Activated CD4-positive, alpha-beta T cell treated with anti-CD3 and anti-CD28 coated beads, Interleukin-2, amount 50 U/mL, for 48 hours (primary cell): ENCODE measurements around the gene GRIN3B.
"Not testable (repeated sequence)": the region's sequence is repeated elsewhere in the genome, so short reads cannot be mapped to it uniquely, and the experiment has no call there.

Experiments used
- DNase-seq, 2 experiments: peaks; one replicate each; pipeline ENCODE4 v3.0.0-alpha.2; 2020

GRIN3B gene

DNA sequence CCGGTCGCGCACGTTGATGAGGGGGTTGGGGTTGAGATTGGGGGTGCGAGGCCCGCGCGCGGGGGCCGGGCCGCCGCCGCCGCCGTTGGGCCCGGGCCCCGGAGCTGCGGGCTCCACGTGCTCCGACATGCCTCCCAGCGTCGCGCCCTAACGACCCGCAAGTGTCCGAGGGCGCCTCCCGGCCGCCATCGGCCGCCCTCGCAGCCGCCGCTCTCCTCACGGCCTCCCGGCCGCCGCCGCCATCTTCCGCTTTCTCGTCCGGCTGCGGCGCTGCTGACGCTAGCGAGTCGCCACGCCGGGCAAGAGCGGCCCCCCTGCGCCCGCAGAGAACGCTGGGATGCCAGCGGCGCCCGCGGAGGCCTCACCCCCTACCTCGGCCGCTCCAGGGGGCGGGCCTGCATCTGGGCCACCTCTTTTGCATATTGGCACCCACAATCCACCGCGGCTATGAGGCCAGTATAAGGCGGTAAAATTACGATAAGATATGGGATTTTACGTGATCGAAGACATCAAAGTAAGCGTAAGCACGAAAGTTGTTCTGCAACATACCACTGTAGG, 20.7 kb downstream of the GRIN3B start, which contains the start of gene TMEM259:
Gene TMEM259, minus strand, starts transcription at position 256 of the 558 bp plus-strand sequence. Its CDS starts 127 bp downstream, at position 129.
- peak; percentile 97 for DNase-seq

DNA sequence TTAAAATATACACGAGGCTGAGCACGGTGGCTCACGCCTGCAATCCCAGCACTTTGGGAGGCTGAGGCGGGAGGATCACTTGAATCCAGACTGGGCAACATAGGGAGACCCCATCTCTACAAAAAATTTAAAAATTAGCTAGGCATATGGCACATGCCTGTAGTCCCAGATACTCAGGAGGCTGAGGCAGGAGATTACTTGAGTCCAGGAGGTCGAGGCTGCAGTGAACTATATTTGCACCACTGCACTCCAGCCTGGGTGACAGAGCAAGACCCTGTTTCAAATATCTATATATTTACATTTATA, 23.6 kb downstream of the GRIN3B start:
- DNase-seq: not testable (repeated sequence)

DNA sequence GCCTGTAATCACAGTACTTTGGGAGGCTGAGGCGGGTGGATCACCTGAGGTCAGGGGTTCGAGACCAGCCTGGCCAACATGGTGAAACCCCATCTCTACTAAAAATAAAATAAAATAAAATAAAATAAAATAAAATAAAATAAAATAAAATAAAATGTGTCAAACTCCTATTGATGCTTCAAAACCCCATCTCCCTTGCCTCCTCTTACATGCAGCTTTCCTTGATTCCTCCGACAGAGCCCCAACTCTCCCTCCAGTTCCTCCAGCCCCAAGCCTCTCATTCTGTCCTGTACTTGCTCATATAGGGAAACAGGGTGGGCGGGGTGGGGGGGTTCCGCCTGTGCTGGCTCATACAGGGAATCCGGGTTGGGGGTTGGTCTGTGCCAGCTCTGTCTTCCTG, 24.9 kb downstream of the GRIN3B start:
- DNase-seq: not testable (repeated sequence)

DNA sequence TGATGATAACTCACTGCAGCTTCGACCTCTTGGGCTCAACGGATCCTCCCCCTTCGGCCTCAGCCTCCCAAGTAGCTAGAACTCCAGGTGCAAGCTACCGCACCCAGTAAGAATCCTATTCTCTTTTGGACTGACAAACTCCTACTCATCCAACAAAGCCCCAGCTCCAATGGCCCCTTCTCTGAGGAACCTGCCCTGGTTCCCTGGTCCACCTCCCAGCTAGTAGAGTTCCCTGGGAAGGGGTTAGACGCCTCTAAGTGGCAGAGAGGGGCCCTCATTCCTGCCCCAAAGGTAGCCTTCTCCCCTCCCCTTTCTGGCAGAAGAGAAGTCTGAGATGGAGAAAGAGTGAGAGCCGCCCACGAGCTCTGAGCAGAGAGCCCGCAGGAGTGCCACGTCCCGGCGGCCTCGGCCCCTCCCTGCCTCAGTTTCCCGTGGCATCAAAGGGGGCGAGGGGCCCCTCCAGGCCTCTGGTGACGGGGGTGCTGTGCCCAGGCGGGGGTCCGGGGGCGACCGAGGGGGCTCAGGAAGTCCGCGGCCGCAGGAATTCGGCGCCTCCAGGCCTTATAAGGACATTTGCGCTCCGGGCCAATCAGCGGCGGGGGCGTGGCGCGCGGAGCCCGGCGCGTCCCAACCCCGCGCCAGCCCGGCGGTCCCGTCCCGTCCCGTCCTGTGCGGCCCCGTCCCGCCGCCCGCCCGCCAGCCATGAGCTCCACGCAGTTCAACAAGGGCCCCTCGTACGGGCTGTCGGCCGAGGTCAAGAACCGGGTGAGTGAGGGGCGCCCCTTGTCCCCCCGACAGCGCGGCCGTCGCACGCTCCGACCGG, 26.0 kb downstream of the GRIN3B start, which contains the start of gene CNN2:
Gene CNN2, plus strand, starts transcription at position 649 of the 823 bp plus-strand sequence. Its CDS starts 54 bp downstream, at position 703.
- DNase-seq: peak; percentile 74 to 79

DNA sequence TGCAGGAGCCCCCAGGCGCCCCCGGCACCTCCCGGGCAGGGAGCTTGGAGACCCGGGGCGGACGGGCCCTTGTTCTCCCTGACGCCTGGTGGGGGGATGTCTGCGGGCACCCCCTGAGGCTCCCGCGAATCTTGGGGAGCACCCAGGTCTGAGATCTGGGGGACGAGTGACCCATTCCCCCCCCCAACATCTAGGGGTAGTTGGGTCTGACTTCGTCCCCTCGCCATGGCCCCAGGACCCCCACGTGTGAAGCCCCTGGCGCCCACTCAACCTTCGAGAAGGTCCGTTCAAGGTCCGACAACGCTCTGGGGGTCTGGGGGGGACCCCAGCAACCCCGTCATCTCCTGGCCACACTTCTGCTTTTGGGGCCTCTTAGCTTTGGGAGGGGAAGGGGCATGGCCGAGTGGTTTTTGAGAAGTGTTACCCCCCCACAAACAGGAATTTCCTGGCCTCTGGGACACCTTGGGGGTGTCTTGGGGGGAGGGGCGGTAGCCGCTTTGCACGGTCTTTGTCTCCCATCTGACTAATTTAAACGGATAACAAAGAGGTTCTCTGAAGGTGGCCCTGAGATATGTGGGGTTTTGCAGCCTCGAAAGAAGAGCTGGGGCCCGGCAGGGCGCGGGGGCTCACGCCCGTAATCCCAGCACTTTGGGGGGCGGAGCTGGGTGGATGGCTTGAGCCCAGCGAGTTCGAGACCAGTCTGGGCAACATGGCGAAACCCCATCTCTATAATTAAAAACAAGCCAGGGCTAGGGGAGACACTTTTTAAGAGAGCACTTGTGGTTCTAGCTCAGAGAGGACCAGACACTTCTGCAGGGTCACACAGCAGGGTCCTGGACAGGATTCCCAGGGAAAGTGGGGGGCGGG, 26.8 kb downstream of the GRIN3B start:
- DNase-seq: peak; percentile 36 to 55

DNA sequence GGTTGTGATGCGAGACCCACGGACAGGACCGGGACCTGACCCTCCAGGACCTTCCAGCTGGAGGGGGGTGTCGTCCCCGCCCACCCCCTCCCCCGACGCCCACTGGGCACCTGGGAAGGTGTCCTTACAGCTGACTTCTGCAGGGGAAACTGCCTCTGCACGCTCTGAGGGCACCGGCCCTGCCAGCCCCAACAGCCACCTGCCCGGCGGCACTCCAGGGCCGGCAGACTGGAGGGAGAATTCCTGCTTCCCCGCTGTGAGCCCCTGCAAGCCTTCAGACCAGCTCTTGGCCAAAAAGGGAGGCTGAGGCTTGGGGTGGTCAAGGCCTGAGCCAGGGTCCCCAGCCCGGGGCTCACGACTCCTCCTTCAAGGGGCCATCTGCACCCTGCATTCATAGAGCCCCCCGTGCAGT, 27.4 kb downstream of the GRIN3B start:
- no peak for DNase-seq

DNA sequence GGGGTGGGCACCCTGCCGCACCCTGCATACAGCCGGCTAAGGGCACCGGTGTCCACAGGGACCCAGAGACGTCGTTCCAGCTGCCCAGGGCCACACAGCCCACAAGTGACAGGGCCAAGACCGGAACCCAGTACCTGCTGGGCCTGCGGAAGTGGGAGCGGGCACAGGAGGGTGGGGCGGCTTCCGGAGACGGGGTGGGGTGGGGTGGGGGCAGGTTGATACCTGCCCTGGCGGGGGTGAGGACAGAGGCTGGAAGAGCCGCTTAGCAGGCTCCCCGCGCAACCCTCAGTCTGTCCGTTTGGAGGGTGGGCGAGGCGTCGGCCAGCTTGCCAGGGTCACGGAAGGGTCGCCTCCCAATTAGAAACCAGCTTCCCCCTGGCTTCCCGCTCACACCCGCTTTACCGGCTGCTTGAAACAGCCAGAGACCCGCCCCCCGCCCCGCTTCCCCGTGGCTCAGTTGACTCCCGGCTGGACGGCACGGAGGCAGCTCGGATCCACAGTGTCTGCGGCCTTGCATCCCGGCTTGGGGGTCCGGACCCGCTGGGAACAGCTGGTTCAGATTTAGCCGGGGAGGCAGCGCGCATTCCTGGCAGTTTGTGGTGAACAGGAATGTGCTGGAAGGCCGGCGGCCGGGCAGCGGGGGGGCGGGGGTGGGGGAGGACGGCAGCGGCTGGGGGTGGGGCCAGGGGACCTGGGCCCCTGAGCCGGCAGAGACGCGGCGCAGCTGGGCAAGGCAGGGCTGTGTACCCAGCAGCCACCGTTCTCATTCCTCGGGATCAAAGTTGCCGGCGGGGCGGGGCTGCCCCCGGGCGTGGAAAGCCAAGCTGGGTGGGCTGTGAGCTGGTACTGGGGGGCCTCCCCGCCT, 28.1 kb downstream of the GRIN3B start:
- peak; percentile 61 to 65 for DNase-seq

DNA sequence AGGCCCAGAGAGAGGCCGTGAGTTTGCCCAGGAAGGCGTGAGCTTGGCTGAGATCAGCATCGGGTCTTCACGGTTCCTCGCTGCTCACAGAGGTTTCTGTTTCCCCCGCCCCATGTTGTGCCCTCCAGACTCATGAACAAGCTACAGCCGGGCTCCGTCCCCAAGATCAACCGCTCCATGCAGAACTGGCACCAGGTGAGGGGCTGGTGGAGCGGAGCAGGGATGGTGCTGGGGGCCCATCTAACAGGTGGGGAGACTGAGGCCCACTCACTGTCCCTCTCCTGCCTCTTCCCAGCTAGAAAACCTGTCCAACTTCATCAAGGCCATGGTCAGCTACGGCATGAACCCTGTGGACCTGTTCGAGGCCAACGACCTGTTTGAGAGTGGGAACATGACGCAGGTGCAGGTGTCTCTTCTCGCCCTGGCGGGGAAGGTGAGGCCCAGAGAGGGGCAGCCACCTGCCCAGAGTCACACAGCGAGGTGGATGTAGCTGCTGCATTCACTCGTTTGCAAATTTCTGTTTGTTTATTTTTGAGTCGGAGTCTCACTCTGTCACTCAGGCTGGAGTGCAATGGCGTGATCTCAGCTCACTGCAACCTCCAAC, 32.1 kb downstream of the GRIN3B start:
- no peak for DNase-seq

DNA sequence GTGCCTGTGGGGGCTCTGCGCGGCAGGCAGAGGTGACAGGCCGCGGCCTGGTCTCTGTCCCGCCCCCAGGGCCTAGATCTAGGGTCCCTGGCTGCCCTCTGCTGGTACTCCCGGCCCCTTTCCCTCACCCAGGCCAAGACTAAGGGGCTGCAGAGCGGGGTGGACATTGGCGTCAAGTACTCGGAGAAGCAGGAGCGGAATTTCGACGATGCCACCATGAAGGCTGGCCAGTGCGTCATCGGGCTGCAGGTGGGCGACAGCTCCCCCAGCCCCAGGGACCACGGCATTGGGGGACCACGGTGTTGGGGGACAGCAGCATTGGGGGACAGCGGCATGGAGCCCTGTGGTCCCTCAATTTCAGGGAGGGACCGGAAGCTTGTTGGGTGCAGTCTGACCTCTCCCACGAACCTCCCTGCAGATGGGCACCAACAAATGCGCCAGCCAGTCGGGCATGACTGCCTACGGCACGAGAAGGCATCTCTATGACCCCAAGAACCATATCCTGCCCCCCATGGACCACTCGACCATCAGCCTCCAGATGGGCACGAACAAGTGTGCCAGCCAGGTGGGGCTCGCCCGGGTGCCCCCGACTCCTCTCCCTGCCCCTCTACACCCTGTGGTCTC, 35.9 kb downstream of the GRIN3B start:
- DNase-seq: no peak

DNA sequence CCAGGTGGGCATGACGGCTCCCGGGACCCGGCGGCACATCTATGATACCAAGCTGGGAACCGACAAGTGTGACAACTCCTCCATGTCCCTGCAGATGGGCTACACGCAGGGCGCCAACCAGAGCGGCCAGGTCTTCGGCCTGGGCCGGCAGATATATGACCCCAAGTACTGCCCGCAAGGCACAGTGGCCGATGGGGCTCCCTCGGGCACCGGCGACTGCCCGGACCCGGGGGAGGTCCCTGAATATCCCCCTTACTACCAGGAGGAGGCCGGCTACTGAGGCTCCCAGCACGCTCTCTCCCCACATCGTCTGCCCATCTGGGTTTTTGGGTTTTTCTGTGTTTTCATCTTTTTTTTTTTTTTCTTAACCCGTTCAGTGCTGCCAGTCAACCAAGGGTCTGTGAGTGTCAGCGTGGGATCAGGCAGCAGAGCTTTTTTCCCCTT, 37.4 kb downstream of the GRIN3B start:
- DNase-seq: no peak

DNA sequence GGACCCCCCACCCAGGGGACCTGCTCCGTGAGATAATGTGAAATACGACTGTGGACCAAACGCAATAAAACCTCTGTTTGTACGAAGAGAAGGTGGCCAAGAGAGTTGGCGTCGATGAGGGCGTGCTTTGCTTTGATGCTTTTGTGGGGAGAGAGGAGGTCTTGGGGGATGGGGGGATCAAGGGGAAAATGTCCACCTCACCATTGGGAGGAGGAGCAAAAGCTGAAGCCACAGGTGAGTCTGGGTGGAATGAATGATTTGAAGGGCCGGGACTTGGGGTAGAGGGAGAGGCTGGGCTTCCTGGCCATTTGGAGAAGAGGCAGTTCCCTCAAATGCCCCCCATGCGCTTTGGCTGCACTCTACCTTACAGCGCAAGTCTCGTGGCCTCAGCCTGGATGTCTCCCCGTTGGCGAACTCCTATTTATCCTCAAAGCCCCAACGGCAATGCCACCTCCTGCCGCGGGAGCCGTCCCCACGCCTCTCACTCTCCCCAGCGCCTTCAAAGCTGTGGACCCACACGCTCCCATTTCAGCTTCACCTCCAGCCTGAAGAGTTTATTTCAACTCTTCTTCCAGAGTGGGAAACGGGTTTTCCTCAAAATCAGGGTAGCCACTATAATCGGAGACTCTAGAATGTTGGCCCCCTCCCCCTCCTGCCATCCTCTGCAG, 38.9 kb downstream of the GRIN3B start:
- no peak for DNase-seq

DNA sequence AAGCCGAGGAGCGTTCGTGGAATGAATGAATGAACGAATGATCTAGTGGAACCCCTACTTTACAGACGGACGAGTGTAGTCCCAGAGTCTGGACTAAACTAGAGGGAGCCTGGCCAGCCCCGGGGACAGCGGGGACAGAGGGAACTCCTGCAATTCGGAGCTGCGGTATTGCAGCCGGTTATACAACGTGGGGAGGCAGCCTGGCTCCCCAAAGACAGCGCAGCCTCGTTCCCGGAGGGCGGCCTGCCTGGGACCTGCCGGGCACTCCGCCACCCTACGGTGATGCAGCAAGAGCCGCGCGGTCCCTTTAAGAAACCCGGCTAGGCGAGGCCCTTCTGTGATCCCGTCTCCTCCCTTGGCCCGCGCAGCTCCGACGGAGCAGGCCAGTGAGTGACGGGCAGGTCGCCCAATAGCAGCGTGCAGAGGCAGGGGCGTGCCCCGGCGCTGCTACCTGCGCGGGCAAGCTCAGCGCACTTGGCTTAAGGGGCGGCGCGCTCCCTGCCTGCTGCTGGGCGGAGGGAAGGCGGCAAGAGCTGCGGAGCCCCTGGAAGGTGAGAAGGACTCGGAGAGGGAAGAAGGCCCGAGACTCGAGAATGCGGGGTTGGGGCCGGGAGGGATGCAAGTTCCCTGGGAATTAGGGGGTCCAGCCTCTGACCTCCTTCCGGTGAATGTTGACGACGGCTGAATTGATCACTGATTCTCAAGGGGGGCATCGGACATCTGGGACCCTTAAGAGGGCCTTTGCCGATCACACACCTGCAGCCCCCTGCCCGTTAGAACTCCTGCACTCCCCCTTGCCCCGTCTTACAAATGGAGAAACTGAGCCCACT, 39.6 kb downstream of the GRIN3B start, which contains the start of gene ABCA7:
Gene ABCA7, plus strand, starts transcription at position 462 of the 830 bp plus-strand sequence. CDS start 1,255 bp downstream, outside the sequence.
- peak; percentile 100 for DNase-seq

DNA sequence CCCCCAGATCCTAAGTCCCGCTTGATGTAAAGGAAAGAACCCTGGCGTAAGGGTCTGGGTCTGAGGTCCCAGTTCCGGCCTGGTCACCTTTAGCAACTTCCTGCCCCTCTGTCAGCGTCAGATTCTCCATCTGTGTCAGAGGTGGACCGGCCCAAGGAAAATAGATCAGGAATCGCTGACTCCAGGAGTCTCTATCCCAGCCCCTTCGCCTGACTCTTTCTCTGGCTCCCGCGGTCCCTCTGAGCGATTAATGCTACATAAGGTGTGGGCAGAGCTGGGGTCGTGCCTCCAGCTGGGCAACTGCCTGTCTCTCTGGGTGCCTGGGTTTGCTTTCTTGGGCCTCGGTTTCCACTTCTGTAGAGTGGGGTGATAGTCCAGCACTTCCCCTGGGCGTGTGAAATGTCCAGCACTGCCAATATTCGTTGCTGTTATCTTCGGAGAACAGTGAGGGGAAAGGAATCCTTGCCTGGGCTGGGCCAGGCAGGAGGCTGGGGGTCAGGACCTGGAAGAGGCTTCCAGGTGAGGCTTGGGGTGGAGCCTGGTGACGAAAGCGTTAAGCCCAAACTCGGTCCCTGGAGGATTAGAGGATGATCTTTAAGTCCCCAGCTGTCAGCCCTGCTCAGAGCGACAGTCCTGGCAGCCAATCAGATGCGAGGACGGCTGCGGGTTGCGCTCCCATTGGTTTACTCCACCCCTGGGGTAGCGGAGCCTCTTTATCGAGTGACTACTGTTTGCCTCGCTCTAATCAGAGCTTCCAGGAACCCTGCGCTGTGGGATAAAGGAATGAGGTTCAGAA, 40.5 kb downstream of the GRIN3B start:
- peak; percentile 93 to 95 for DNase-seq

DNA sequence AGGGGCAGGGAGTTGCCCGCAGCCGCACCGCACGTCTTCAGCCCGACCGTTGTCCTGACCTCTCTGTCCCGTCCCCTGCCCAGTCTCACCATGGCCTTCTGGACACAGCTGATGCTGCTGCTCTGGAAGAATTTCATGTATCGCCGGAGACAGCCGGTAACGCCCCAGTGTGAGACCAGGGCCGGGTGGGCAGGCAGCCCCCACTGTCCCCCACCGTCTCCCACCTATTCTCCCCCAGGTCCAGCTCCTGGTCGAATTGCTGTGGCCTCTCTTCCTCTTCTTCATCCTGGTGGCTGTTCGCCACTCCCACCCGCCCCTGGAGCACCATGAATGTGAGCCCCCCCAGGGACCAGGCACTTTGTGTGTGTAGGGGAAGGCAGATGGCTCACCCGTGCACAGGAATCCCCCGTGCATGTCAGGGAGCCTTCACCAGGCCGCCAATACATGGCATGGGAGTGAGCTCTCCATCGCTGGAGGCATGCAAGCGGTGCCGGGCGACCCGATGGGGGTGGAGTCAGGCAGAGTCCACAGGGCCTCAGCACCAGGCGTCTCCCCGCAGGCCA, 41.1 kb downstream of the GRIN3B start:
- DNase-seq: no peak

DNA sequence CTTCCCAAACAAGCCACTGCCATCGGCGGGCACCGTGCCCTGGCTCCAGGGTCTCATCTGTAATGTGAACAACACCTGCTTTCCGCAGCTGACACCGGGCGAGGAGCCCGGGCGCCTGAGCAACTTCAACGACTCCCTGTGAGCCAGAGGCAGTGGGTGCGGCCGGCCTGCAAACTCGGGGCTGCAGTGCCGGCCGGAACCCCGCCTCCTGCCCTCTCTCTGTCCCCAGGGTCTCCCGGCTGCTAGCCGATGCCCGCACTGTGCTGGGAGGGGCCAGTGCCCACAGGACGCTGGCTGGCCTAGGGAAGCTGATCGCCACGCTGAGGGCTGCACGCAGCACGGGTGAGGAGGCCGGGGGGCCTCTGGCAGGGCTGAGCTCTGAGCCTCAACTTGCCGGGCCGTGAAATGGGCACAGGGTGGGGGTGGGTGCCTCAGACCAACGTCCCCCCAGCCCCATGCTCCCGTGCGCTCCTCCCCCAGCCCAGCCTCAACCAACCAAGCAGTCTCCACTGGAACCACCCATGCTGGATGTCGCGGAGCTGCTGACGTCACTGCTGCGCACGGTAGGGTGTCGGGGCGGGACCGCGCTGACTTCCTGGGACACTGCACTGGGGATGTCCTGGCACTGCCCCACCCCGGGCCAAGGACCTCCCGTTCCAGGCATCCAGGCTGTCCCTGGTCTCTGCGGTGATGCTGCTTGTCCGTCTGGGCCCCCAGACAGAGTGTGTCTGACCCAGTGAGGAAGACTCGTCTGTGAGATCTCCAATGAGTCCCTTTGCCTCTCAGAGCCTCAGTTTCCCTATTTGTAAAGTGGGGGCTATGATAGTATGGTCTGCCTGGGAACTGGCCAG, 41.8 kb downstream of the GRIN3B start:
- no peak for DNase-seq

DNA sequence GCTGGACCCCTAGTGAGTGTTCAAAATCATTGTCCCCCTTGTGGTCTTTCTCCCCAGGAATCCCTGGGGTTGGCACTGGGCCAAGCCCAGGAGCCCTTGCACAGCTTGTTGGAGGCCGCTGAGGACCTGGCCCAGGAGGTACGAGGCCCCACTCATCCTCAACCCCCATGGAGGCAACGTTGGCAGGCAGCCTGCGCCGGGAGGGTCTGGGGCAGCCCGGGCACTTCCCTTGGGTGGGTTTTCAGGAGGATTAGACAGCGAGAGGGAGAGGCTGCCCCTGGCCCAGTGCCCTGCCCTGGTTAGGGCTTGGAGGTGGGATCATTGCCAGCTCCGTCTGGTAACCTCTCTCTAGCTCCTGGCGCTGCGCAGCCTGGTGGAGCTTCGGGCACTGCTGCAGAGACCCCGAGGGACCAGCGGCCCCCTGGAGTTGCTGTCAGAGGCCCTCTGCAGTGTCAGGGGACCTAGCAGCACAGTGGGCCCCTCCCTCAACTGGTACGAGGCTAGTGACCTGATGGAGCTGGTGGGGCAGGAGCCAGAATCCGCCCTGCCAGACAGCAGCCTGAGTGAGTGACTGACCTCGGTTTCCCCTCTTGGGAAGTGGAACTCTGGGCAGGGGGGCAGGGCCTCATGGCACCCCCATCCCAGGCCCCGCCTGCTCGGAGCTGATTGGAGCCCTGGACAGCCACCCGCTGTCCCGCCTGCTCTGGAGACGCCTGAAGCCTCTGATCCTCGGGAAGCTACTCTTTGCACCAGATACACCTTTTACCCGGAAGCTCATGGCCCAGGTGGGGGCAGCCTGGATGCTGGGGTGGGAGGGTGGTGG, 42.7 kb downstream of the GRIN3B start:
- no peak for DNase-seq

DNA sequence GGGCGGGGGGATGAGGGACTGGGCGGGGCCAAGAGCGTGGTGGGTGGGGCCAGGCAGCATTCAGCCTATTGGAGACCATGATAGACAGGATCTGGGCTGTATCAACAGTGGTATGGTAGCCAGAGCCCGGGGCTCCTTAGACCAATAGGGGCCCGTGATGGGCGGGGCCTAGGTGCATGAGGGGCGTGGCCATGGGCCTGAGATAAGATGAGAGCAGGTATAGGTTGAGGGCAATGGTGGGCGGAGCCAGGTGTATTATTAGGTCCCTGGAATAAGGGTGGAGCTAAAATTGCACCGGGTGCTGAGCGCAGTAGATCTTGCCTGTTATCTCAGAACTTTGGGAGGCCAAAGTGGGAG, 45.0 kb downstream of the GRIN3B start:
- DNase-seq: peak; percentile 74 to 80
